PC-3 (cell line): ENCODE measurements around the gene TBPL1. TPM values are rescaled to one million over a fixed set of nuclear protein-coding genes. Genes with fewer than 3 reads are reported as not detected.

Source experiments
- ATAC-seq: fragments of 200-7000 bp; cut with Tn5 transposase; 2 replicates; pipeline ENCODE4 v1.9.1; 2020; ENCODE audit warnings: mild to moderate bottlenecking, moderate library complexity
- BruUV-seq: library from RNA; stranded (reverse); fragments of 400-500 nt; replicated peaks from 2 replicates; lab custom pipeline; 2021; lab: Mats Ljungman, UMichigan
- CTCF ChIA-PET: fragments of 300-600 bp; sonication (Branson Sonifier 250); formaldehyde crosslinking; loops from one replicate; lab custom pipeline; 2022; ENCODE audit warnings: antibody characterized with exemption; lab: Charles Lee
- POLR2A ChIA-PET: fragments of 300-600 bp; sonication (Branson Sonifier 250); formaldehyde crosslinking; loops from one replicate; lab custom pipeline; 2022; ENCODE audit warnings: antibody characterized with exemption; ENCODE audit not compliant: unreplicated experiment; lab: Charles Lee
- DNase-seq: peaks from one replicate; pipeline ENCODE4 v3.0.0-alpha.2; 2015
- H2AFZ ChIP-seq: fragments of 300-600 bp; sonication (generic); 2 replicates; pipeline ENCODE4 v1.6.0; 2016; ENCODE audit warnings: antibody characterized with exemption, low read length
- H3F3A ChIP-seq: fragments of 300-600 bp; sonication (generic); one replicate; pipeline ENCODE4 v1.6.0; 2017; ENCODE audit warnings: antibody characterized with exemption, low read length, control low read depth, mild to moderate bottlenecking; ENCODE audit not compliant: unreplicated experiment
- H3K27ac ChIP-seq: fragments of 300-600 bp; sonication (generic); 2 replicates; pipeline ENCODE4 v1.5.1; 2016; ENCODE audit warnings: mild to moderate bottlenecking, low read length
- H3K27me3 ChIP-seq: fragments of 300-600 bp; sonication (generic); 2 replicates; pipeline ENCODE4 v1.6.1; 2016; ENCODE audit warnings: low read length, mixed read lengths
- H3K36me3 ChIP-seq: fragments of 300-600 bp; sonication (generic); 2 replicates; pipeline ENCODE4 v1.6.1; 2016; ENCODE audit warnings: low read depth, mixed run types, low read length, mixed read lengths
- H3K4me1 ChIP-seq: fragments of 300-600 bp; sonication (generic); 2 replicates; pipeline ENCODE4 v1.5.1; 2016; ENCODE audit warnings: low read length; ENCODE audit not compliant: insufficient read depth
- H3K4me2 ChIP-seq: fragments of 300-600 bp; sonication (generic); 2 replicates; pipeline ENCODE4 v1.6.0; 2016; ENCODE audit warnings: low read length
- H3K4me3 ChIP-seq: fragments of 300-600 bp; sonication (generic); 2 replicates; pipeline ENCODE4 v1.5.1; 2016; ENCODE audit warnings: mild to moderate bottlenecking, low read length, mixed read lengths
- H3K79me2 ChIP-seq: fragments of 300-600 bp; sonication (generic); 2 replicates; pipeline ENCODE4 v1.6.1; 2017; ENCODE audit warnings: low read length, mixed read lengths
- H3K9ac ChIP-seq: fragments of 300-600 bp; sonication (generic); 2 replicates; pipeline ENCODE4 v1.6.0; 2016; ENCODE audit warnings: mild to moderate bottlenecking, low read length
- H3K9me2 ChIP-seq: fragments of 300-600 bp; sonication (generic); replicated peaks from 2 replicates; pipeline ENCODE4 v1.6.1; 2016; ENCODE audit warnings: mixed run types, low read length, mixed read lengths
- H3K9me3 ChIP-seq: fragments of 300-600 bp; sonication (generic); 2 replicates; pipeline ENCODE4 v1.6.1; 2016; ENCODE audit warnings: low read length, mixed read lengths
- H4K20me1 ChIP-seq: fragments of 300-600 bp; sonication (generic); 2 replicates; pipeline ENCODE4 v1.6.1; 2016; ENCODE audit warnings: low read length, mixed read lengths
- CTCF ChIP-seq: fragments of 300-600 bp; sonication (generic); conservative IDR thresholded peaks from 2 replicates; pipeline ENCODE4 v1.5.1; 2017; ENCODE audit warnings: antibody characterized with exemption, low read depth, mild to moderate bottlenecking, low read length
- EZH2 ChIP-seq: fragments of 300-600 bp; sonication (generic); IDR thresholded peaks from one replicate; pipeline ENCODE4 v1.6.1; 2017; ENCODE audit warnings: antibody characterized with exemption, mild to moderate bottlenecking, low read length; ENCODE audit not compliant: unreplicated experiment
- EZH2phosphoT487 ChIP-seq: fragments of 300-600 bp; sonication (generic); IDR thresholded peaks from 2 replicates; pipeline ENCODE4 v1.6.1; 2018; ENCODE audit warnings: mild to moderate bottlenecking, antibody characterized with exemption, low read length, borderline replicate concordance
- intact Hi-C: fragments of 100-400 bp; cut with micrococcal nuclease; formaldehyde crosslinking; loops from 2 replicates; pipeline ENCODE4 v1.9.0; 2023
- total RNA-seq: library from RNA; depleted of rRNA; stranded (reverse); fragments of >200 nt; gene quantifications from 2 replicates; pipeline ENCODE4 v1.2.3, GENCODE V29; 2014

TBPL1 gene
- total RNA-seq, 1 experiment from 2014 or later: 30.8 TPM

DNA sequence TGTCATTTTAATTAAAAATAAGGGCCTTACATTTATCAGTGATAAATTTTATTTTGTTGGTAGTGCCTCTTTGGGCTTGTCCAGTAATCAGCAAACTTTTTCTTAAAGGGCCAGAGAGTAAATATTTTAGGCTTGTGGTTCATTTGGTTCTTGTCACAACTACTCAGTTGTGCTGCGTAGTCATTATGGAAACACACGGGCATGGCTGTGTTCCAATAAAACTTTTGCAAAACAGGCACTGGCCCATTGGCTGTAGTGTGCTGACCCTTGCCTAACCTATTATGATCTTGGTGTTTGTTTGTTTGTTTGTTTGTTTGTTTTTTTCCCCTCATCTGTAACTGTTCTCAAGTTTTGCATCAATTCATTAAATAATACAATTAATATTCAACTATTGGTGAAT is 19.4 kb downstream of the TBPL1 start:
- ChIA-PET POLR2A (no interaction called here), CTCF (interaction anchor here (0.7 to 1.9 kb wide), 3 partner anchors 49 to 92 kb away, joined by 3 to 10 read pairs (median 3); no protein-coding TSS in a partner anchor)
- H3K36me3 ChIP-seq: no peaks in the 10 kb centered on the region
- peaks cover 22% of the 10 kb centered on the region for H3K4me1 ChIP-seq
- no peak overlapping the region for H3K9ac ChIP-seq
- no peak overlapping the region for H3K4me3 ChIP-seq
- H3K9me2 ChIP-seq: no peaks in the 10 kb centered on the region
- intact Hi-C loops: loop anchor here (2.0 to 5.0 kb wide), 2 partner anchors 45 to 48 kb away; no protein-coding TSS in a partner anchor
- H3K27me3 ChIP-seq: no peaks in the 10 kb centered on the region
- no peaks in the 10 kb centered on the region for H3K9me3 ChIP-seq
- peaks cover 63% of the 10 kb centered on the region for H3K79me2 ChIP-seq
- TF ChIP-seq EZH2 (no peak), CTCF (no peak), EZH2phosphoT487 (no peak)
- DNase-seq: no peak
- no peak overlapping the region for H3K4me2 ChIP-seq
- no peak overlapping the region for H2AFZ ChIP-seq
- H4K20me1 ChIP-seq: no peaks in the 10 kb centered on the region
- ATAC-seq: no peak
- no TSS peak for BruUV-seq
- H3F3A ChIP-seq: no peaks in the 10 kb centered on the region
- no peak overlapping the region for H3K27ac ChIP-seq

GRCh38 chr6:133973109-133973971 is 20.3 kb downstream of the TBPL1 start:
- H3K79me2 ChIP-seq: peaks cover 68% of the 10 kb centered on the region
- peak; percentile 68 for DNase-seq

More at GRCh38 chr6:133973109-133973971, 20.3 kb downstream of the TBPL1 start:
- Histone ChIP-seq H3K4me1 (peaks cover 19% of the 10 kb centered on the region), H3K27ac (no peak overlapping the region), H3K9me2 (no peaks in the 10 kb centered on the region), H3F3A (no peaks in the 10 kb centered on the region), H2AFZ (no peak overlapping the region), H3K9me3 (no peaks in the 10 kb centered on the region), H3K36me3 (no peaks in the 10 kb centered on the region), H3K4me3 (no peak overlapping the region), H3K9ac (no peak overlapping the region), H3K4me2 (no peak overlapping the region), H3K27me3 (no peaks in the 10 kb centered on the region), H4K20me1 (no peaks in the 10 kb centered on the region)
- ChIA-PET CTCF (interaction anchor here (0.6 to 1.9 kb wide), 4 partner anchors 12 to 91 kb away, joined by 3 to 10 read pairs (median 3); no protein-coding TSS in a partner anchor), POLR2A (no interaction called here)
- intact Hi-C loops: loop anchor here (1.0 to 5.0 kb wide), 4 partner anchors 44 to 120 kb away; no protein-coding TSS in a partner anchor
- no TSS peak for BruUV-seq
- no peak for ATAC-seq
- TF ChIP-seq CTCF: peak; percentile 80
- TF ChIP-seq EZH2phosphoT487: no peak
- TF ChIP-seq EZH2: no peak
